ENCODE measurements around the gene GLB1L3.
"Not testable (repeated sequence)": the region's sequence is repeated elsewhere in the genome, so short reads cannot be mapped to it uniquely, and the experiment has no call there.

Gene GLB1L3

DNA sequence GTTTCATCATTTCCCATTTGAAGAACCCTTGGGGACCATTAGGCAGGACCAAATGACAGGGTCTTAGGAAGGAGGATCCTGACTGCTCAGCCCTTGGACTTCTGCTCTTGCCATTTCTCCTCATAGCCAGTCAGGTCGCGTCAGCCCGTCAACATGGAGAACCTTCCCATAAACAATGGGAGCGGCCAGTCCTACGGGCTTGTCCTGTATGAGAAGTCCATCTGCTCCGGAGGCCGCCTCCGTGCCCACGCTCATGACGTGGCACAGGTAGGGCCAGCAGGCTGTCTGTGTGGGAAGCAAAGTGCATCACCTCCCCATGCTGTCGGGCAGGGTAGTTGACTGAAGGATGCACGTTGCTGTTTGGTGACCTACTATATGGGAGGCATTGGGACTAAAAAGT lies 36.0 kb downstream of the GLB1L3 start:
- TF ChIP-seq, protein P1, sequence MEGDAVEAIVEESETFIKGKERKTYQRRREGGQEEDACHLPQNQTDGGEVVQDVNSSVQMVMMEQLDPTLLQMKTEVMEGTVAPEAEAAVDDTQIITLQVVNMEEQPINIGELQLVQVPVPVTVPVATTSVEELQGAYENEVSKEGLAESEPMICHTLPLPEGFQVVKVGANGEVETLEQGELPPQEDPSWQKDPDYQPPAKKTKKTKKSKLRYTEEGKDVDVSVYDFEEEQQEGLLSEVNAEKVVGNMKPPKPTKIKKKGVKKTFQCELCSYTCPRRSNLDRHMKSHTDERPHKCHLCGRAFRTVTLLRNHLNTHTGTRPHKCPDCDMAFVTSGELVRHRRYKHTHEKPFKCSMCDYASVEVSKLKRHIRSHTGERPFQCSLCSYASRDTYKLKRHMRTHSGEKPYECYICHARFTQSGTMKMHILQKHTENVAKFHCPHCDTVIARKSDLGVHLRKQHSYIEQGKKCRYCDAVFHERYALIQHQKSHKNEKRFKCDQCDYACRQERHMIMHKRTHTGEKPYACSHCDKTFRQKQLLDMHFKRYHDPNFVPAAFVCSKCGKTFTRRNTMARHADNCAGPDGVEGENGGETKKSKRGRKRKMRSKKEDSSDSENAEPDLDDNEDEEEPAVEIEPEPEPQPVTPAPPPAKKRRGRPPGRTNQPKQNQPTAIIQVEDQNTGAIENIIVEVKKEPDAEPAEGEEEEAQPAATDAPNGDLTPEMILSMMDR (IDR thresholded peaks at IDR 0.05; ENCODE audit: extremely low read depth, missing control alignments): no peak
- no peak for DNase-seq (ENCODE audit: low spot score)

DNA sequence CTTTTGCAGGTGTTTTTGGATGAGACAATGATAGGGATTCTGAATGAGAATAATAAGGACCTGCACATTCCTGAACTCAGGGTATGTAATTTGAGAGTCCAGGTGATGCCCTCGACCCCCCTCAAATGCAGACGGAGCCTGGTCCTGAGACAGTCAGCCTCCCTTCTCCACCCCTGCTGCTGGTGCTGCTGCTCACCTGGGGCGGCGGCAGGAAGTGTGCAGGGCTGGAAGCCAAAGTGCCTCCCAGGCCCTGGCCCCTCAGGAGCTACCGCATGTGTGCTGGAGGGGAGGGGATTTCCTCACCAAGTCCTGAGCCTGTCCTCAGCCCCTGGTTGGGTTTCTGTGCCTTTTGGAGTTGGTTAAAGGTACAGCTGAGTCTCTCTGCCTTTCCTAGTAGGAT lies 36.6 kb downstream of the GLB1L3 start:
- TF ChIP-seq, protein P1 (IDR thresholded peaks at IDR 0.05; ENCODE audit: extremely low read depth, missing control alignments): no peak
- DNase-seq (ENCODE audit: low spot score): no peak

DNA sequence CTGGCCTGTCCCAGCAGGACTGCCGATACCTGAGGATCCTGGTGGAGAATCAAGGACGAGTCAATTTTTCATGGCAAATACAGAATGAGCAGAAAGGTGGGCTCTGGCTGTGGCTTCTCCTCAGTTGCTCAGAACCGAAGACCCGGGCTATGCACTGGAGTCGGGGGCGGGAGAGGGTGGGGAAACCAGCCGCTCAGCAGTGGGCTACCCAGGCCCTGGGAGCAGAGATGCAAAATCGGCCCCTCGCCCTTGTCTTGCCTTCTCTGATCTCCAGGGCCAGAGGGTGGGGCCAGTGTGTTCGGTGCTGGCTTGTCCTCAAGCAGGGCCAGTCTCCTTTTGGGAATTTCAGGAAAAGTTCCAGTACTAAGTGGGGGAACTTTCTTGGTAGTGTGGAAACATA lies 37.2 kb downstream of the GLB1L3 start:
- no peak for DNase-seq (ENCODE audit: low spot score)
- TF ChIP-seq, protein P1 (IDR thresholded peaks at IDR 0.05; ENCODE audit: extremely low read depth, missing control alignments): no peak

DNA sequence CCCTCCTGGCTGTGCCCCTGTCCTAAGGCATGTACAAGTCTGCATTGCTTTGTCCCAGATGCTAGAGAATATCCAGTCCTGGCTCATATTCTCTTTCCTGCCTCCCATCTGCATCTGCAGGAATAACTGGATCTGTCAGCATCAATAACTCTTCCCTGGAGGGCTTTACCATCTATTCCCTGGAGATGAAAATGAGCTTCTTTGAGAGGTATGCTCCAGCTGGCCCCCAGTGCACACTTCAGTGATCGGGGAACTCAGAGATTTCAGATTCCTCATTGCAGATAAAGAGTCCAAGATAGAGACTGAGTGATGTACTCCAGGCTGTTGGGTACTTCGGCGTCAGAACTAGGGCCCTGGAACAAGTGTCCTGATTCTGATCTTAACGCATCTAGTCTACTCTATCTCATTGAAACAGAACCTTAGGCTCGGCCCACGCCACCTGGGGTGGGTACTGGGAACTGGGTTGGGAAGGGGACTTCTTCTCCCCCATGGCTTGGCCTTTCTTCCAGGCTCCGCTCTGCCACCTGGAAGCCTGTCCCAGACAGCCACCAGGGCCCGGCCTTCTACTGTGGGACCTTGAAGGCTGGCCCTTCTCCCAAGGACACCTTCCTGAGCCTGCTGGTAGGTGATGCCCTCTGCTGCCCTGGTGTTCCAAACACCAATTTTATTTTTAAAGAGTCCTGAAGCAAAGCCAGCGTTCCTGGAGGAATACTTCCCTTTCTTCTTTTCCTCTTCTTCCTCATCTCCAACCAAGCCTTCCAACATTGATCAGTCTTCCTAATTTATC lies 37.8 kb downstream of the GLB1L3 start:
- TF ChIP-seq, protein P1 (IDR thresholded peaks at IDR 0.05; ENCODE audit: extremely low read depth, missing control alignments): no peak
- no peak for DNase-seq (ENCODE audit: low spot score)

DNA sequence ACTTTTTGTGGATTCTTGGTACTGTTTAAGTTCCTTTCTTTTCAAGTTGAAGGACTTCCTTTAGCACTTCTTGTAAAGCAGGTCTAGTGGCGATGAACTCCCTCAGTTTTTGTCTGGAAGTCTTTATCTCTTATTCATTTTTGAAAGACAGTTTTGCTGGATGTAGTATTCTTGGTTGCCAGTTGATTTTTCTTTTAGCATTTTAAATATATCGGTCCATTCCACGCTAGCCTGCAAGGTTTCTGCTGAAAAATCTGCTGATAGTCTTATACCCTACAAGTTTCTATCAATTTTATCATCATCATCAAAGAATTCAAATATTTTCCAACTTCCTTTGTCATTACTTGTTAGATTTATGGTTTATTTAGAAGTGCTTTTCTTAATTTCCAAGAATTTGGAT lies 40.9 kb downstream of the GLB1L3 start:
- no peak for DNase-seq (ENCODE audit: low spot score)
- TF ChIP-seq, protein P1 (IDR thresholded peaks at IDR 0.05; ENCODE audit: extremely low read depth, missing control alignments): no peak

DNA sequence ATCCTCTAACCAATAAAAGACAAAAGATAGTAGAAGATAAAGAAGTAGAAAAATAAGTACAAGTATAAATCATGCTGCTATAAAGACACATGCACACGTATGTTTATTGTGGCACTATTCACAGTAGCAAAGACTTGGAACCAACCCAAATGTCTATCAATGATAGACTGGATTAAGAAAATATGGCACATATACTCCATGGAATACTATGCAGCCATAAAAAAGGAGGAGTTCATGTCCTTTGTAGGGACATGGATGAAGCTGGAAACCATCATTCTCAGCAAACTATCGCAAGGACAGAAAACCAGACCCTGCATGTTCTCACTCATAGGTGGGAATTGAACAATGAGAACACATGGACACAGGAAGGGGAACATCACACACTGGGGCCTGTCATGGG lies 45.2 kb downstream of the GLB1L3 start:
- DNase-seq (ENCODE audit: low spot score): not testable (repeated sequence)

DNA sequence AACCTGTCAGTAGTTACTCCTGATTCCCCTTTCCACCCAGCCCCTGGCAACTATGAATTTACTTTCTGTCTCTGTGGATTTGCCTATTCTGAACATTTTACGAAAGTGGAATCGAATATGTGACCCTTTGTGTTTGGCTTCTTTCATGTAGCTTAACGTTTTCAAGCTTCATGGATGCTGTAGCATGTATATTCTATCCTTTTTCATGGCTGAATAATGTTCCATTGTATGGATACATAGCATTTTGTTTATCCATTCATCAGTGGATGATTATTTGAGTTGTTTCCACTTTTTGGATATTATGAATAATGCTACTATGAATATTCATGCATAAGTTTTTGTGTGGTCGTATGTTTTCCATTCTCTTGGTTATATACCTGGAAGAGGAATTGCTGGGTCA lies 46.4 kb downstream of the GLB1L3 start:
- no peak for DNase-seq (ENCODE audit: low spot score)
- TF ChIP-seq, protein P1 (IDR thresholded peaks at IDR 0.05; ENCODE audit: extremely low read depth, missing control alignments): no peak

DNA sequence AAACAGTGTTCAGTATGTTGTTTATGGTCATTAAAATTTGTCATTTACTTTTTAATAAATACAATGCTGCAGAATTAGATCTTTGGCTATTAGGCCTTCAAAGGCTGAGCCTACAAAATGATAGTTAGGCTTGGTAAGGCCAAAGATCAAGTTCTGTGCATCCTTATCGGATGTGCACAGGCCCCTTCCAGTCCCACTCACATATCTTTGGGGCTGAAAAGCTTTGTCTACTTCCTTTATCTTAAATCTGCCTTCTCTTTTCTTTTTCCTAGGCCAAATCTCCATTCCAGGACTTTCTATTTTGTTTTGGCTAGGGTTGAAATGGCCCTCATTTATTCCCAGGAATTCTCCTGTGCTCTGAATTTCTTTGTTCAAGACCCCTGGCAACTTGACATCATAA lies 52.3 kb downstream of the GLB1L3 start:
- TF ChIP-seq, protein P1 (IDR thresholded peaks at IDR 0.05; ENCODE audit: extremely low read depth, missing control alignments): no peak
- DNase-seq (ENCODE audit: low spot score): no peak
